Stimulated activated naive CD8-positive, alpha-beta T cell treated with anti-CD3 and anti-CD28 coated beads, Interleukin-15, Interleukin-2, amounts not matched to agents 100 ng/mL and 50 ng/mL, for 24 hours (primary cell): ENCODE data around the gene TAC4.

Source experiments
- H3K27ac Mint-ChIP-seq: one replicate; pipeline ENCODE4 v1.8.0; 2021; ENCODE audit warnings: mild to moderate bottlenecking, mixed read lengths
- H3K27me3 Mint-ChIP-seq: one replicate; pipeline ENCODE4 v1.8.0; 2021; ENCODE audit warnings: mixed read lengths
- H3K36me3 Mint-ChIP-seq: one replicate; pipeline ENCODE4 v1.8.0; 2021; ENCODE audit warnings: low read depth, mixed read lengths
- H3K4me1 Mint-ChIP-seq: one replicate; pipeline ENCODE4 v1.8.0; 2021; ENCODE audit warnings: low read depth, mixed read lengths
- H3K4me3 Mint-ChIP-seq: one replicate; pipeline ENCODE4 v1.8.0; 2021; ENCODE audit warnings: mild to moderate bottlenecking, mixed read lengths
- H3K9me3 Mint-ChIP-seq: one replicate; pipeline ENCODE4 v1.8.0; 2021; ENCODE audit warnings: mixed read lengths

Gene TAC4

GRCh38 chr17:49859991-49860953 lies 12.4 kb upstream of the TAC4 start:
- Mint-ChIP-seq H3K4me1 (peaks cover 5% of the 10 kb centered on the region), H3K27ac (no peak overlapping the region), H3K4me3 (no peak overlapping the region), H3K9me3 (no peaks in the 10 kb centered on the region), H3K27me3 (peaks cover 5% of the 10 kb centered on the region), H3K36me3 (no peaks in the 10 kb centered on the region)

- no peak overlapping the region for H3K27ac Mint-ChIP-seq
- no peaks in the 10 kb centered on the region for H3K9me3 Mint-ChIP-seq
- H3K4me1 Mint-ChIP-seq = peaks cover 5% of the 10 kb centered on the region
- no peaks in the 10 kb centered on the region for H3K36me3 Mint-ChIP-seq
- H3K4me3 Mint-ChIP-seq = no peak overlapping the region
- peaks cover 8% of the 10 kb centered on the region for H3K27me3 Mint-ChIP-seq
Observed at GRCh38 chr17:49858796-49859195, 10.9 kb upstream of the TAC4 start.

- no peaks in the 10 kb centered on the region for H3K36me3 Mint-ChIP-seq
- H3K4me3 Mint-ChIP-seq = no peak overlapping the region
- H3K27me3 Mint-ChIP-seq = peaks cover 3% of the 10 kb centered on the region
- H3K9me3 Mint-ChIP-seq = no peaks in the 10 kb centered on the region
- H3K4me1 Mint-ChIP-seq = peaks cover 16% of the 10 kb centered on the region
- peak overlapping the region; percentile 5 for H3K27ac Mint-ChIP-seq
Observed at GRCh38 chr17:49854126-49854525, 6.3 kb upstream of the TAC4 start.

- Mint-ChIP-seq H3K4me3 (no peak overlapping the region), H3K27me3 (peaks cover 3% of the 10 kb centered on the region), H3K9me3 (no peaks in the 10 kb centered on the region), H3K27ac (no peak overlapping the region), H3K4me1 (peaks cover 16% of the 10 kb centered on the region), H3K36me3 (no peaks in the 10 kb centered on the region)
Observed at GRCh38 chr17:49853470-49854015, 5.7 kb upstream of the TAC4 start.

- Mint-ChIP-seq H3K4me1 (peaks cover 16% of the 10 kb centered on the region), H3K27ac (peak overlapping the region; percentile 76), H3K4me3 (peak overlapping the region; percentile 82), H3K27me3 (peaks cover 3% of the 10 kb centered on the region), H3K36me3 (no peaks in the 10 kb centered on the region), H3K9me3 (no peaks in the 10 kb centered on the region)
Observed at GRCh38 chr17:49851387-49852291, 3.8 kb upstream of the TAC4 start.

GRCh38 chr17:49850772-49851386 lies 3.0 kb upstream of the TAC4 start:
- Mint-ChIP-seq H3K27me3 (peaks cover 3% of the 10 kb centered on the region), H3K4me1 (peaks cover 16% of the 10 kb centered on the region), H3K9me3 (no peaks in the 10 kb centered on the region), H3K36me3 (no peaks in the 10 kb centered on the region), H3K4me3 (peak overlapping the region; percentile 72), H3K27ac (peak overlapping the region; percentile 57)

- Mint-ChIP-seq H3K36me3 (no peaks in the 10 kb centered on the region), H3K9me3 (no peaks in the 10 kb centered on the region), H3K4me1 (peaks cover 18% of the 10 kb centered on the region), H3K27ac (peak overlapping the region; percentile 57), H3K4me3 (peak overlapping the region; percentile 72), H3K27me3 (peaks cover 3% of the 10 kb centered on the region)
Observed at GRCh38 chr17:49850218-49850610, 2.3 kb upstream of the TAC4 start.

- H3K27ac Mint-ChIP-seq = no peak overlapping the region
Observed at GRCh38 chr17:49848739-49849138, 870 bp upstream of the TAC4 start.

GRCh38 chr17:49846938-49847712 lies 744 bp downstream of the TAC4 start:
- Mint-ChIP-seq H3K4me3 (no peak overlapping the region), H3K9me3 (no peaks in the 10 kb centered on the region), H3K27me3 (no peaks in the 10 kb centered on the region), H3K27ac (no peak overlapping the region), H3K36me3 (peaks cover 5% of the 10 kb centered on the region), H3K4me1 (peaks cover 21% of the 10 kb centered on the region)

More at GRCh38 chr17:49848739-49849138, 870 bp upstream of the TAC4 start:
- H3K27me3 Mint-ChIP-seq = no peaks in the 10 kb centered on the region
- no peak overlapping the region for H3K4me3 Mint-ChIP-seq
- H3K36me3 Mint-ChIP-seq = no peaks in the 10 kb centered on the region
- no peaks in the 10 kb centered on the region for H3K9me3 Mint-ChIP-seq
- H3K4me1 Mint-ChIP-seq = peaks cover 23% of the 10 kb centered on the region

- peak overlapping the region; percentile 16 for H3K27ac Mint-ChIP-seq
Observed at GRCh38 chr17:49845321-49845720, 2.5 kb downstream of the TAC4 start.

GRCh38 chr17:49843774-49844350 lies 4.0 kb downstream of the TAC4 start:
- Mint-ChIP-seq H3K27ac (no peak overlapping the region), H3K4me1 (peaks cover 7% of the 10 kb centered on the region), H3K4me3 (no peak overlapping the region), H3K36me3 (peaks cover 5% of the 10 kb centered on the region), H3K27me3 (no peaks in the 10 kb centered on the region), H3K9me3 (no peaks in the 10 kb centered on the region)

More at GRCh38 chr17:49845321-49845720, 2.5 kb downstream of the TAC4 start:
- Mint-ChIP-seq H3K9me3 (no peaks in the 10 kb centered on the region), H3K27me3 (no peaks in the 10 kb centered on the region), H3K4me3 (no peak overlapping the region), H3K36me3 (peaks cover 5% of the 10 kb centered on the region), H3K4me1 (peaks cover 7% of the 10 kb centered on the region)

- Mint-ChIP-seq H3K9me3 (no peaks in the 10 kb centered on the region), H3K4me3 (no peak overlapping the region), H3K36me3 (peaks cover 5% of the 10 kb centered on the region), H3K27ac (no peak overlapping the region), H3K4me1 (peaks cover 7% of the 10 kb centered on the region), H3K27me3 (no peaks in the 10 kb centered on the region)
Observed at GRCh38 chr17:49842846-49843245, 5.0 kb downstream of the TAC4 start.

- Mint-ChIP-seq H3K36me3 (peaks cover 5% of the 10 kb centered on the region), H3K4me3 (no peak overlapping the region), H3K4me1 (peaks cover 7% of the 10 kb centered on the region), H3K9me3 (no peaks in the 10 kb centered on the region), H3K27me3 (no peaks in the 10 kb centered on the region), H3K27ac (no peak overlapping the region)
Observed at GRCh38 chr17:49842371-49842770, 5.5 kb downstream of the TAC4 start.
